SK-N-SH treated with all-trans-retinoic acid at 6 μM for 48 hours (cell line): ENCODE results near the gene KCNS1.

Experiments used
- ATAC-seq: fragments of 200-7000 bp; cut with Tn5 transposase; 3 replicates; pipeline ENCODE4 v1.9.1; 2020; ENCODE audit warnings: mild to moderate bottlenecking, moderate library complexity
- ARNTL ChIP-seq: fragments of 450-650 bp; formaldehyde crosslinking; IDR thresholded peaks from 2 replicates; pipeline ENCODE4 v1.5.0; 2020; ENCODE audit warnings: low read depth, mild to moderate bottlenecking, moderate library complexity, borderline replicate concordance
- BACH2 ChIP-seq: fragments of 250-450 bp; sonication (Bioruptor Pico); IDR thresholded peaks from 2 replicates; pipeline ENCODE4 v1.9.0; 2021; ENCODE audit warnings: mild to moderate bottlenecking, borderline replicate concordance
- CSDC2 ChIP-seq: fragments of 250-450 bp; sonication (Bioruptor Pico); IDR thresholded peaks from 2 replicates; pipeline ENCODE4 v1.5.0; 2020; ENCODE audit warnings: mild to moderate bottlenecking, moderate library complexity
- ESRRG ChIP-seq: fragments of 250-450 bp; sonication (Bioruptor Pico); IDR thresholded peaks from 2 replicates; pipeline ENCODE4 v1.6.1; 2021; ENCODE audit warnings: mild to moderate bottlenecking
- GLIS3 ChIP-seq: fragments of 250-450 bp; sonication (Bioruptor Pico); IDR thresholded peaks from 2 replicates; pipeline ENCODE4 v1.5.0; 2020; ENCODE audit warnings: mild to moderate bottlenecking, moderate library complexity
- POU6F1 ChIP-seq: fragments of 250-450 bp; sonication (Bioruptor Pico); IDR thresholded peaks from 2 replicates; pipeline ENCODE4 v1.8.0; 2021; ENCODE audit warnings: low read depth, mild to moderate bottlenecking, moderate library complexity, borderline replicate concordance
- PPARA ChIP-seq: fragments of 250-450 bp; sonication (Bioruptor Pico); IDR thresholded peaks from 2 replicates; pipeline ENCODE4 v1.5.0; 2020; ENCODE audit warnings: mild to moderate bottlenecking, borderline replicate concordance
- RARB ChIP-seq: fragments of 250-450 bp; sonication (Bioruptor Pico); IDR thresholded peaks from 2 replicates; pipeline ENCODE4 v1.8.0; 2021; ENCODE audit warnings: mild to moderate bottlenecking, moderate library complexity
- SNAI2 ChIP-seq: fragments of 250-450 bp; sonication (Bioruptor Pico); IDR thresholded peaks from 2 replicates; pipeline ENCODE4 v1.5.0; 2020; ENCODE audit warnings: mild to moderate bottlenecking, moderate library complexity
- TCF4 ChIP-seq: fragments of 250-450 bp; sonication (Bioruptor Pico); IDR thresholded peaks from 2 replicates; pipeline ENCODE4 v1.8.0; 2021; ENCODE audit warnings: mild to moderate bottlenecking, moderate library complexity, borderline replicate concordance
- TOX ChIP-seq: fragments of 250-450 bp; sonication (Bioruptor Pico); IDR thresholded peaks from 2 replicates; pipeline ENCODE4 v1.8.0; 2021; ENCODE audit warnings: mild to moderate bottlenecking, moderate library complexity, borderline replicate concordance
- ZC3H10 ChIP-seq: fragments of 250-450 bp; sonication (Bioruptor Pico); IDR thresholded peaks from 2 replicates; pipeline ENCODE4 v1.5.1; 2021; ENCODE audit warnings: mild to moderate bottlenecking, moderate library complexity
- ZFP3 ChIP-seq: fragments of 250-450 bp; sonication (Bioruptor Pico); IDR thresholded peaks from 2 replicates; pipeline ENCODE4 v1.5.0; 2020; ENCODE audit warnings: mild to moderate bottlenecking, moderate library complexity
- ZFP30 ChIP-seq: fragments of 450-650 bp; formaldehyde crosslinking; IDR thresholded peaks from 2 replicates; pipeline ENCODE4 v1.5.0; 2022; ENCODE audit warnings: mild to moderate bottlenecking, moderate library complexity
- ZNF565 ChIP-seq: fragments of 450-650 bp; formaldehyde crosslinking; conservative IDR thresholded peaks from 2 replicates; pipeline ENCODE4 v1.5.0; 2020; ENCODE audit warnings: low read depth, mild to moderate bottlenecking, moderate library complexity
- ZNF70 ChIP-seq: fragments of 450-650 bp; formaldehyde crosslinking; IDR thresholded peaks from 2 replicates; pipeline ENCODE4 v1.5.0; 2020; ENCODE audit warnings: mild to moderate bottlenecking, moderate library complexity
- ZNF8 ChIP-seq: fragments of 450-650 bp; formaldehyde crosslinking; IDR thresholded peaks from 2 replicates; pipeline ENCODE4 v1.5.0; 2020; ENCODE audit warnings: mild to moderate bottlenecking, moderate library complexity
- TF ChIP-seq, protein P1 (sequence below): fragments of 250-450 bp; sonication (Bioruptor Pico); IDR thresholded peaks from 2 replicates; pipeline ENCODE4 v1.5.0; 2020; ENCODE audit warnings: mild to moderate bottlenecking, moderate library complexity
- TF ChIP-seq, protein P2 (sequence below): fragments of 250-450 bp; sonication (Bioruptor Pico); IDR thresholded peaks from 2 replicates; pipeline ENCODE4 v1.5.1; 2021; ENCODE audit warnings: mild to moderate bottlenecking, moderate library complexity
- TF ChIP-seq, protein P3 (sequence below): fragments of 250-450 bp; sonication (Bioruptor Pico); IDR thresholded peaks from 2 replicates; pipeline ENCODE4 v1.5.1; 2020; ENCODE audit warnings: low read depth, mild to moderate bottlenecking, moderate library complexity
- TF ChIP-seq, protein P4 (sequence below): fragments of 250-450 bp; sonication (Bioruptor Pico); IDR thresholded peaks from 2 replicates; pipeline ENCODE4 v1.8.0; 2020; ENCODE audit warnings: mild to moderate bottlenecking, moderate library complexity, borderline replicate concordance

Gene KCNS1

GRCh38 chr20:45044601-45045000, 56.3 kb downstream of the KCNS1 start:
- TF ChIP-seq TCF4 (no peak), SNAI2 (CRISPR knock-in tag) (no peak), RARB (CRISPR knock-in tag) (no peak), TOX (no peak), CSDC2 (CRISPR knock-in tag) (no peak), ARNTL (CRISPR knock-in tag) (no peak), POU6F1 (no peak), ZC3H10 (CRISPR knock-in tag) (no peak), ZNF70 (CRISPR knock-in tag) (no peak), ZNF565 (CRISPR knock-in tag) (no peak), PPARA (no peak), GLIS3 (CRISPR knock-in tag) (no peak), ZFP30 (CRISPR knock-in tag) (no peak), ZFP3 (CRISPR knock-in tag) (no peak), ESRRG (no peak), ZNF8 (CRISPR knock-in tag) (no peak)
- TF ChIP-seq, protein P1, sequence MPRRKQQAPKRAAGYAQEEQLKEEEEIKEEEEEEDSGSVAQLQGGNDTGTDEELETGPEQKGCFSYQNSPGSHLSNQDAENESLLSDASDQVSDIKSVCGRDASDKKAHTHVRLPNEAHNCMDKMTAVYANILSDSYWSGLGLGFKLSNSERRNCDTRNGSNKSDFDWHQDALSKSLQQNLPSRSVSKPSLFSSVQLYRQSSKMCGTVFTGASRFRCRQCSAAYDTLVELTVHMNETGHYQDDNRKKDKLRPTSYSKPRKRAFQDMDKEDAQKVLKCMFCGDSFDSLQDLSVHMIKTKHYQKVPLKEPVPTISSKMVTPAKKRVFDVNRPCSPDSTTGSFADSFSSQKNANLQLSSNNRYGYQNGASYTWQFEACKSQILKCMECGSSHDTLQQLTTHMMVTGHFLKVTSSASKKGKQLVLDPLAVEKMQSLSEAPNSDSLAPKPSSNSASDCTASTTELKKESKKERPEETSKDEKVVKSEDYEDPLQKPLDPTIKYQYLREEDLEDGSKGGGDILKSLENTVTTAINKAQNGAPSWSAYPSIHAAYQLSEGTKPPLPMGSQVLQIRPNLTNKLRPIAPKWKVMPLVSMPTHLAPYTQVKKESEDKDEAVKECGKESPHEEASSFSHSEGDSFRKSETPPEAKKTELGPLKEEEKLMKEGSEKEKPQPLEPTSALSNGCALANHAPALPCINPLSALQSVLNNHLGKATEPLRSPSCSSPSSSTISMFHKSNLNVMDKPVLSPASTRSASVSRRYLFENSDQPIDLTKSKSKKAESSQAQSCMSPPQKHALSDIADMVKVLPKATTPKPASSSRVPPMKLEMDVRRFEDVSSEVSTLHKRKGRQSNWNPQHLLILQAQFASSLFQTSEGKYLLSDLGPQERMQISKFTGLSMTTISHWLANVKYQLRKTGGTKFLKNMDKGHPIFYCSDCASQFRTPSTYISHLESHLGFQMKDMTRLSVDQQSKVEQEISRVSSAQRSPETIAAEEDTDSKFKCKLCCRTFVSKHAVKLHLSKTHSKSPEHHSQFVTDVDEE (CRISPR knock-in tag) = no peak
- TF ChIP-seq, protein P2, sequence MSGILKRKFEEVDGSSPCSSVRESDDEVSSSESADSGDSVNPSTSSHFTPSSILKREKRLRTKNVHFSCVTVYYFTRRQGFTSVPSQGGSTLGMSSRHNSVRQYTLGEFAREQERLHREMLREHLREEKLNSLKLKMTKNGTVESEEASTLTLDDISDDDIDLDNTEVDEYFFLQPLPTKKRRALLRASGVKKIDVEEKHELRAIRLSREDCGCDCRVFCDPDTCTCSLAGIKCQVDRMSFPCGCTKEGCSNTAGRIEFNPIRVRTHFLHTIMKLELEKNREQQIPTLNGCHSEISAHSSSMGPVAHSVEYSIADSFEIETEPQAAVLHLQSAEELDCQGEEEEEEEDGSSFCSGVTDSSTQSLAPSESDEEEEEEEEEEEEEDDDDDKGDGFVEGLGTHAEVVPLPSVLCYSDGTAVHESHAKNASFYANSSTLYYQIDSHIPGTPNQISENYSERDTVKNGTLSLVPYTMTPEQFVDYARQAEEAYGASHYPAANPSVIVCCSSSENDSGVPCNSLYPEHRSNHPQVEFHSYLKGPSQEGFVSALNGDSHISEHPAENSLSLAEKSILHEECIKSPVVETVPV (CRISPR knock-in tag) = no peak
- TF ChIP-seq, protein P3, sequence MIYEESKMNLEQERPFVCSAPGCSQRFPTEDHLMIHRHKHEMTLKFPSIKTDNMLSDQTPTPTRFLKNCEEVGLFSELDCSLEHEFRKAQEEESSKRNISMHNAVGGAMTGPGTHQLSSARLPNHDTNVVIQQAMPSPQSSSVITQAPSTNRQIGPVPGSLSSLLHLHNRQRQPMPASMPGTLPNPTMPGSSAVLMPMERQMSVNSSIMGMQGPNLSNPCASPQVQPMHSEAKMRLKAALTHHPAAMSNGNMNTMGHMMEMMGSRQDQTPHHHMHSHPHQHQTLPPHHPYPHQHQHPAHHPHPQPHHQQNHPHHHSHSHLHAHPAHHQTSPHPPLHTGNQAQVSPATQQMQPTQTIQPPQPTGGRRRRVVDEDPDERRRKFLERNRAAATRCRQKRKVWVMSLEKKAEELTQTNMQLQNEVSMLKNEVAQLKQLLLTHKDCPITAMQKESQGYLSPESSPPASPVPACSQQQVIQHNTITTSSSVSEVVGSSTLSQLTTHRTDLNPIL = no peak
- TF ChIP-seq, protein P4, sequence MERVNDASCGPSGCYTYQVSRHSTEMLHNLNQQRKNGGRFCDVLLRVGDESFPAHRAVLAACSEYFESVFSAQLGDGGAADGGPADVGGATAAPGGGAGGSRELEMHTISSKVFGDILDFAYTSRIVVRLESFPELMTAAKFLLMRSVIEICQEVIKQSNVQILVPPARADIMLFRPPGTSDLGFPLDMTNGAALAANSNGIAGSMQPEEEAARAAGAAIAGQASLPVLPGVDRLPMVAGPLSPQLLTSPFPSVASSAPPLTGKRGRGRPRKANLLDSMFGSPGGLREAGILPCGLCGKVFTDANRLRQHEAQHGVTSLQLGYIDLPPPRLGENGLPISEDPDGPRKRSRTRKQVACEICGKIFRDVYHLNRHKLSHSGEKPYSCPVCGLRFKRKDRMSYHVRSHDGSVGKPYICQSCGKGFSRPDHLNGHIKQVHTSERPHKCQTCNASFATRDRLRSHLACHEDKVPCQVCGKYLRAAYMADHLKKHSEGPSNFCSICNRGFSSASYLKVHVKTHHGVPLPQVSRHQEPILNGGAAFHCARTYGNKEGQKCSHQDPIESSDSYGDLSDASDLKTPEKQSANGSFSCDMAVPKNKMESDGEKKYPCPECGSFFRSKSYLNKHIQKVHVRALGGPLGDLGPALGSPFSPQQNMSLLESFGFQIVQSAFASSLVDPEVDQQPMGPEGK (CRISPR knock-in tag) = no peak
- TF ChIP-seq, all 23 proteins: peak for 0
- ATAC-seq = peak; percentile 13

- TF ChIP-seq POU6F1 (no peak), SNAI2 (CRISPR knock-in tag) (no peak), TOX (no peak), BACH2 (CRISPR knock-in tag) (no peak), ZC3H10 (CRISPR knock-in tag) (no peak)
- TF ChIP-seq, protein P3 = no peak
- TF ChIP-seq, all 23 proteins: peak for 0
- peak; percentile 91 for ATAC-seq
These were observed 56.8 kb downstream of the KCNS1 start for GRCh38 chr20:45044084-45044573.
